H1 (cell line): ENCODE data around the gene GIGYF2. TPM values are rescaled to one million over a fixed set of nuclear protein-coding genes. Genes with fewer than 3 reads are reported as not detected.

ENCODE experiments used
- CTCF ChIA-PET: fragments of 300-600 bp; sonication (Branson Sonifier 250); formaldehyde crosslinking; loops from one replicate; lab custom pipeline; 2021; ENCODE audit not compliant: partially characterized antibody; lab: Charles Lee
- POLR2A ChIA-PET: fragments of 300-600 bp; sonication (Branson Sonifier 250); formaldehyde crosslinking; loops from one replicate; lab custom pipeline; 2021; ENCODE audit warnings: inconsistent platforms; ENCODE audit not compliant: partially characterized antibody; lab: Charles Lee
- DNase-seq, 2 experiments: peaks; one replicate each; pipeline versions ENCODE4 v3.0.0 to v3.0.0-alpha.2; 2010 to 2022; ENCODE audit warnings: low spot score in 2 of 2, low read depth in 1 of 2, mixed read lengths in 1 of 2
- FAIRE-seq: peaks from 2 replicates; lab custom pipeline; 2011; peaks lifted over from hg19 to GRCh38; lab: Jason Lieb, UNC
- H2AFZ ChIP-seq: 2 replicates; pipeline ENCODE4 v1.8.1; 2012; ENCODE audit warnings: low read length, inconsistent platforms
- H2AK5ac ChIP-seq: 2 replicates; pipeline ENCODE4 v1.6.1; 2013; ENCODE audit warnings: low read depth, low read length
- H2BK120ac ChIP-seq: replicated peaks from 2 replicates; pipeline ENCODE3; 2013; ENCODE audit warnings: low read depth, low read length, inconsistent platforms
- H2BK12ac ChIP-seq: 2 replicates; pipeline ENCODE4 v1.6.1; 2013; ENCODE audit warnings: low read depth, low read length
- H2BK15ac ChIP-seq: 2 replicates; pipeline ENCODE4 v1.6.1; 2013; ENCODE audit warnings: low read length
- H2BK20ac ChIP-seq: 2 replicates; pipeline ENCODE4 v1.6.1; 2013; ENCODE audit warnings: low read length
- H2BK5ac ChIP-seq: 2 replicates; pipeline ENCODE4 v1.6.1; 2013; ENCODE audit warnings: low read depth, low read length
- H3K14ac ChIP-seq: 2 replicates; pipeline ENCODE4 v1.6.1; 2013; ENCODE audit warnings: inconsistent platforms; ENCODE audit not compliant: insufficient read length
- H3K18ac ChIP-seq: 2 replicates; pipeline ENCODE4 v1.6.1; 2013; ENCODE audit warnings: low read length; ENCODE audit errors: extremely low read depth
- H3K23ac ChIP-seq: 2 replicates; pipeline ENCODE4 v1.6.1; 2013; ENCODE audit warnings: inconsistent platforms; ENCODE audit not compliant: insufficient read length
- H3K23me2 ChIP-seq: 2 replicates; pipeline ENCODE4 v1.6.1; 2013; ENCODE audit warnings: low read depth, low read length
- H3K27ac ChIP-seq: 2 replicates; pipeline ENCODE4 v1.6.1; 2011; ENCODE audit warnings: low read depth, low read length, inconsistent platforms
- H3K27me3 ChIP-seq, 4 experiments: replicated peaks in 1 of 4; 1 replicate in 1 of 4; 2 replicates in 3 of 4; pipeline versions ENCODE4 v1.6.1 to v1.8.1; 2011 to 2013; ENCODE audit warnings: low read length in 3 of 4, mild to moderate bottlenecking in 3 of 4, inconsistent platforms in 2 of 4, mixed read lengths in 2 of 4, moderate library complexity in 1 of 4; ENCODE audit not compliant: control insufficient read depth in 3 of 4, insufficient read depth in 3 of 4; ENCODE audit errors: extremely low read depth in 1 of 4
- H3K36me3 ChIP-seq, 4 experiments: 2 replicates each; pipeline versions ENCODE4 v1.6.1 to v1.8.1; 2011 to 2013; ENCODE audit warnings: mild to moderate bottlenecking in 4 of 4, low read length in 3 of 4, moderate library complexity in 2 of 4, control low read depth in 1 of 4, inconsistent platforms in 1 of 4; ENCODE audit not compliant: insufficient read depth in 4 of 4, control insufficient read depth in 2 of 4
- H3K4ac ChIP-seq: replicated peaks from 2 replicates; pipeline ENCODE3; 2013; ENCODE audit warnings: low read length, low read depth, mixed read lengths, inconsistent platforms; ENCODE audit not compliant: insufficient read length
- H3K4me1 ChIP-seq, 4 experiments: replicated peaks in 1 of 4; 1 replicate in 1 of 4; 2 replicates in 3 of 4; pipeline versions ENCODE4 v1.6.1 to v1.8.1; 2011 to 2013; ENCODE audit warnings: low read length in 3 of 4, inconsistent platforms in 2 of 4, mixed read lengths in 1 of 4; ENCODE audit not compliant: insufficient read depth in 4 of 4, control insufficient read depth in 3 of 4
- H3K4me2 ChIP-seq, 2 experiments: 2 replicates each; pipeline versions ENCODE4 v1.6.1 to v1.8.1; 2011 to 2013; ENCODE audit warnings: low read depth in 2 of 2, low read length in 2 of 2, control low read depth in 1 of 2, inconsistent platforms in 1 of 2, mild to moderate bottlenecking in 1 of 2; ENCODE audit not compliant: insufficient read depth in 1 of 2
- H3K4me3 ChIP-seq, 4 experiments: fragments of 200-600, 300-600 bp in 1 of 4; sonication (generic), shearing (Covaris generic), sonication (Bioruptor Twin) in 1 of 4; 2 replicates each; pipeline versions ENCODE4 v1.5.1 to v1.8.1; 2011 to 2016; ENCODE audit warnings: low read length in 4 of 4, low read depth in 3 of 4, control low read depth in 2 of 4, inconsistent platforms in 2 of 4, mild to moderate bottlenecking in 2 of 4, mixed read lengths in 1 of 4, moderate library complexity in 1 of 4; ENCODE audit not compliant: insufficient read depth in 2 of 4; ENCODE audit errors: extremely low read depth in 1 of 4
- H3K56ac ChIP-seq: replicated peaks from 2 replicates; pipeline ENCODE3; 2013; ENCODE audit warnings: low read depth, mild to moderate bottlenecking, mixed read lengths, low read length, inconsistent platforms; ENCODE audit not compliant: insufficient read length
- H3K79me1 ChIP-seq: 2 replicates; pipeline ENCODE4 v1.6.1; 2013; ENCODE audit warnings: low read depth, low read length, control low read depth
- H3K79me2 ChIP-seq, 2 experiments: 2 replicates each; pipeline versions ENCODE4 v1.6.1 to v1.8.1; 2012 to 2013; ENCODE audit warnings: low read length in 2 of 2, mild to moderate bottlenecking in 2 of 2, inconsistent platforms in 1 of 2; ENCODE audit not compliant: insufficient read depth in 2 of 2, control insufficient read depth in 1 of 2
- H3K9ac ChIP-seq, 4 experiments: replicated peaks in 1 of 4; 1 replicate in 1 of 4; 2 replicates in 3 of 4; pipeline versions ENCODE4 v1.6.1 to v1.8.1; 2011 to 2013; ENCODE audit warnings: low read depth in 3 of 4, low read length in 3 of 4, control low read depth in 2 of 4, mild to moderate bottlenecking in 2 of 4, moderate library complexity in 2 of 4, inconsistent platforms in 1 of 4; ENCODE audit errors: extremely low read depth in 1 of 4
- H3K9me3 ChIP-seq, 2 experiments: 2 replicates each; pipeline versions ENCODE4 v1.6.1 to v1.8.1; 2012 to 2013; ENCODE audit warnings: mild to moderate bottlenecking in 2 of 2, moderate library complexity in 2 of 2, control low read depth in 1 of 2, inconsistent platforms in 1 of 2, low read depth in 1 of 2, low read length in 1 of 2, mixed read lengths in 1 of 2; ENCODE audit not compliant: insufficient read depth in 2 of 2
- H4K20me1 ChIP-seq, 2 experiments: replicated peaks in 1 of 2; 2 replicates each; pipeline versions ENCODE3 to v1.8.1; 2011 to 2013; ENCODE audit warnings: inconsistent platforms in 2 of 2, low read length in 2 of 2, mild to moderate bottlenecking in 1 of 2; ENCODE audit not compliant: insufficient read depth in 2 of 2, control insufficient read depth in 1 of 2
- H4K5ac ChIP-seq: 2 replicates; pipeline ENCODE4 v1.6.1; 2013; ENCODE audit warnings: low read length, low read depth, mixed read lengths, inconsistent platforms; ENCODE audit not compliant: insufficient read length
- H4K8ac ChIP-seq: 2 replicates; pipeline ENCODE4 v1.8.0; 2013; ENCODE audit warnings: mild to moderate bottlenecking, moderate library complexity, low read length, inconsistent platforms; ENCODE audit not compliant: insufficient read depth; ENCODE audit errors: extremely low read depth
- H4K91ac ChIP-seq: replicated peaks from 2 replicates; pipeline ENCODE3; 2013; ENCODE audit warnings: low read length, mixed read lengths, inconsistent platforms; ENCODE audit not compliant: insufficient read length
- BCL11A ChIP-seq, 2 experiments: IDR thresholded peaks; one replicate each; pipeline ENCODE4 v1.6.1; 2011; ENCODE audit warnings: low read depth in 2 of 2, low read length in 2 of 2, mild to moderate bottlenecking in 2 of 2
- CTCF ChIP-seq, 3 experiments: IDR thresholded peaks; 1 replicate in 2 of 3; 2 replicates in 1 of 3; pipeline versions ENCODE4 v1.5.1 to v1.6.1; 2011; ENCODE audit warnings: low read length in 3 of 3, mild to moderate bottlenecking in 3 of 3, inconsistent platforms in 2 of 3, low read depth in 1 of 3, moderate library complexity in 1 of 3; ENCODE audit not compliant: insufficient read depth in 1 of 3; ENCODE audit errors: control extremely low read depth in 1 of 3
- RAD21 ChIP-seq, 2 experiments: IDR thresholded peaks in 1 of 2; conservative IDR thresholded peaks in 1 of 2; 2 replicates each; pipeline ENCODE4 v1.6.1; 2011; ENCODE audit warnings: low read depth in 2 of 2, low read length in 2 of 2, improper control_type of control experiment in 1 of 2, inconsistent platforms in 1 of 2, mild to moderate bottlenecking in 1 of 2, moderate library complexity in 1 of 2
- WGBS, 2 experiments: shearing (Covaris generic) in 1 of 2; methylation state at CpG; one replicate each; pipeline versions ENCODE4 v1.1.6 to v1.1.7; 2013 to 2015; ENCODE audit warnings: low lambda C conversion rate in 2 of 2, mixed read lengths in 2 of 2, inconsistent platforms in 1 of 2, low coverage in 1 of 2, missing lambda C conversion rate in 1 of 2; ENCODE audit not compliant: insufficient replicate concordance in 2 of 2, insufficient coverage in 1 of 2, insufficient read length in 1 of 2; ENCODE audit errors: extremely low coverage in 1 of 2, missing lambda C conversion rate in 1 of 2; 5-methylcytosine and 5-hydroxymethylcytosine counted together
- polyA plus RNA-seq, 7 experiments: library from polyadenylated mRNA; depleted of rRNA in 3 of 7; stranded (reverse) in 5 of 7; unstranded in 2 of 7; fragments of >200 nt in 5 of 7; fragments of 200-250 nt in 2 of 7; gene quantifications; 1 replicate in 5 of 7; 2 replicates in 1 of 7; 4 replicates in 1 of 7; pipeline versions ENCODE4 v1.2.1 to v1.2.3, GENCODE V29; 2011 to 2013; ENCODE audit warnings: missing spikeins in 2 of 7, mixed read lengths in 2 of 7
- total RNA-seq: library from RNA; stranded (reverse); fragmentation: NEBNext Ultra II Directional; extraction: Animal tissue kit (Norgen Biotek cat#: 25700); gene quantifications from 2 replicates; pipeline ENCODE4 v1.2.1, GENCODE V29; 2021

Gene GIGYF2
- total and polyA plus RNA-seq, 2 of the 8 experiments (the other 6 are each of a cell fraction or from before 2014, with no cell fraction given): 22.3 to 62.0 TPM

- Histone ChIP-seq H3K23ac (no peak overlapping the region), H2BK5ac (no peak overlapping the region), H4K5ac (no peak overlapping the region), H3K4me2 (no peak overlapping the region), H3K23me2 (no peaks in the 10 kb centered on the region), H2BK120ac (no peak overlapping the region), H4K20me1 (no peaks in the 10 kb centered on the region), H3K4me3 (no peak overlapping the region), H3K4ac (no peak overlapping the region), H3K27me3 (no peaks in the 10 kb centered on the region), H3K18ac (no peak overlapping the region), H2AK5ac (no peak overlapping the region), H3K9ac (no peak overlapping the region), H3K79me1 (no peaks in the 10 kb centered on the region), H3K9me3 (no peaks in the 10 kb centered on the region), H2BK15ac (no peak overlapping the region), H4K8ac (no peak overlapping the region), H3K56ac (no peak overlapping the region), H3K14ac (no peak overlapping the region), H2AFZ (no peak overlapping the region), H3K27ac (no peak overlapping the region), H3K79me2 (no peaks in the 10 kb centered on the region), H3K36me3 (peaks cover 11 to 73% (median 46%) of the 10 kb centered on the region in 4 experiments), H2BK12ac (no peak overlapping the region), H4K91ac (no peak overlapping the region), H3K4me1 (no peaks in the 10 kb centered on the region), H2BK20ac (no peak overlapping the region)
- 85% methylated on average over 3 of the region's 3 CpGs; no CpG with 5 or more reads in 1 of the 2 experiments for WGBS, 2 experiments
- CTCF ChIA-PET: interaction anchor here (0.8 to 3.3 kb wide), 6 partner anchors 10 to 223 kb away, joined by 3 to 18 read pairs (median 3); partner anchors contain the start of gene SNORC
- POLR2A ChIA-PET: no interaction called here
- FAIRE-seq: no peak
- TF ChIP-seq CTCF (IDR thresholded peaks at IDR 0.05; ENCODE audit: control extremely low read depth in 1 of 3, insufficient read depth in 1 of 3, low read depth in 1 of 3, low read length in 3 of 3): peak in 2 of 3 experiments; percentile 4 to 8; a peak in 3 of 4 replicates
- TF ChIP-seq RAD21 (IDR thresholded peaks at IDR 0.05 in 1 of 2, conservative IDR thresholded peaks at IDR 0.05 in 1 of 2; ENCODE audit: low read depth in 2 of 2, low read length in 2 of 2): 0 out of 4 replicates have a peak, but pooled peaks of 1 of the 2 experiments have one; percentile 8
- TF ChIP-seq BCL11A (IDR thresholded peaks at IDR 0.05; ENCODE audit: low read depth in 2 of 2, low read length in 2 of 2): no peak
- DNase-seq: no peak
These were observed 146.7 kb downstream of the GIGYF2 start for GRCh38 chr2:232843834-232844233.
